ENCODE results near the gene RALGPS1.

Gene RALGPS1

GRCh38 chr9:126902210-126902609 is 12.4 kb upstream of the RALGPS1 start:
- in situ Hi-C loops (cut with MboI; ENCODE audit: low sequenced_read_pairs, unreplicated experiment) = no loop called here
- no peak for TF ChIP-seq CTCF (IDR thresholded peaks at IDR 0.05; ENCODE audit: borderline replicate concordance, control extremely low read depth, extremely low read depth, insufficient read depth, missing control alignments)
- no peak for DNase-seq (ENCODE audit: low spot score)

- in situ Hi-C loops (cut with MboI; ENCODE audit: low sequenced_read_pairs, unreplicated experiment) = no loop called here
- TF ChIP-seq CTCF (IDR thresholded peaks at IDR 0.05; ENCODE audit: borderline replicate concordance, control extremely low read depth, extremely low read depth, insufficient read depth, missing control alignments) = no peak
- DNase-seq (ENCODE audit: low spot score) = no peak
Observed at GRCh38 chr9:126904586-126904985, 10.0 kb upstream of the RALGPS1 start.

- TF ChIP-seq CTCF (IDR thresholded peaks at IDR 0.05; ENCODE audit: borderline replicate concordance, control extremely low read depth, extremely low read depth, insufficient read depth, missing control alignments) = no peak
- no peak for DNase-seq (ENCODE audit: low spot score)
- in situ Hi-C loops (cut with MboI; ENCODE audit: low sequenced_read_pairs, unreplicated experiment) = no loop called here
Observed at GRCh38 chr9:126906091-126906490, 8.5 kb upstream of the RALGPS1 start.

GRCh38 chr9:126907058-126907457 is 7.5 kb upstream of the RALGPS1 start:
- in situ Hi-C loops (cut with MboI; ENCODE audit: low sequenced_read_pairs, unreplicated experiment) = no loop called here
- no peak for DNase-seq (ENCODE audit: low spot score)
- no peak for TF ChIP-seq CTCF (IDR thresholded peaks at IDR 0.05; ENCODE audit: borderline replicate concordance, control extremely low read depth, extremely low read depth, insufficient read depth, missing control alignments)

GRCh38 chr9:126915281-126915816 is 767 bp downstream of the RALGPS1 start:
- in situ Hi-C loops (cut with MboI; ENCODE audit: low sequenced_read_pairs, unreplicated experiment) = no loop called here
- TF ChIP-seq CTCF (IDR thresholded peaks at IDR 0.05; ENCODE audit: borderline replicate concordance, control extremely low read depth, extremely low read depth, insufficient read depth, missing control alignments) = no peak
- DNase-seq (ENCODE audit: low spot score) = no peak

- in situ Hi-C loops (cut with MboI; ENCODE audit: low sequenced_read_pairs, unreplicated experiment) = no loop called here
- DNase-seq (ENCODE audit: low spot score) = no peak
Observed at GRCh38 chr9:126915846-126916543, 1.4 kb downstream of the RALGPS1 start.

More at GRCh38 chr9:126915846-126916543, 1.4 kb downstream of the RALGPS1 start:
- TF ChIP-seq CTCF (IDR thresholded peaks at IDR 0.05; ENCODE audit: borderline replicate concordance, control extremely low read depth, extremely low read depth, insufficient read depth, missing control alignments) = no peak
